Tibial nerve (tissue), 3 donors: Measurements from ENCODE around the gene TSPAN2.

Source experiments
- POLR2A ChIP-seq, 2 donors: fragments of 450-650 bp; IDR thresholded peaks; one replicate each; pipeline ENCODE4 v1.6.1; 2017; ENCODE audit warnings: antibody characterized with exemption in 2 of 2, mild to moderate bottlenecking in 2 of 2, moderate library complexity in 2 of 2
- TF ChIP-seq, protein P1 (sequence below), 5 experiments: fragments of 200-600 bp in 3 of 5; fragments of 450-650 bp in 2 of 5; sonication (generic) in 3 of 5; IDR thresholded peaks; one replicate each; pipeline ENCODE4 v1.5.1; 2016 to 2019; ENCODE audit warnings: antibody characterized with exemption in 5 of 5, mild to moderate bottlenecking in 3 of 5, moderate library complexity in 2 of 5

DNA sequence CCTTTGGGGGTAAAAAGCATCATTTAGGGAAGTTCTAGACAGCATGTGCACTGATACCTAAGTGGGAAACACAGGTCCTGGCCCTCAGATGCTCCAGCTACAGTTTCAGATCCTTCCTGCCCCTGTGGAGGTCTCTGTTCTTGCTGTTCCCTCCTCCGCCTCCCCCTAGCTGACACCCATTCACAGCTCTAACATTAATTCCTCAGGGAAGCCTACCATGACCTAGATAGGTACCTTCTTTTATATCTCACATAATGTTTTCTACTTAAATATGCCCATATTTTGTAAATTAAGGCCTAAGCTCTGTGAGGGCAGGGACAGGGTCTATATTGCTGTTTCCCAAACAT lies 11.3 kb downstream of the TSPAN2 start:
- no peak for TF ChIP-seq POLR2A (IDR thresholded peaks at IDR 0.05)
- TF ChIP-seq, protein P1, sequence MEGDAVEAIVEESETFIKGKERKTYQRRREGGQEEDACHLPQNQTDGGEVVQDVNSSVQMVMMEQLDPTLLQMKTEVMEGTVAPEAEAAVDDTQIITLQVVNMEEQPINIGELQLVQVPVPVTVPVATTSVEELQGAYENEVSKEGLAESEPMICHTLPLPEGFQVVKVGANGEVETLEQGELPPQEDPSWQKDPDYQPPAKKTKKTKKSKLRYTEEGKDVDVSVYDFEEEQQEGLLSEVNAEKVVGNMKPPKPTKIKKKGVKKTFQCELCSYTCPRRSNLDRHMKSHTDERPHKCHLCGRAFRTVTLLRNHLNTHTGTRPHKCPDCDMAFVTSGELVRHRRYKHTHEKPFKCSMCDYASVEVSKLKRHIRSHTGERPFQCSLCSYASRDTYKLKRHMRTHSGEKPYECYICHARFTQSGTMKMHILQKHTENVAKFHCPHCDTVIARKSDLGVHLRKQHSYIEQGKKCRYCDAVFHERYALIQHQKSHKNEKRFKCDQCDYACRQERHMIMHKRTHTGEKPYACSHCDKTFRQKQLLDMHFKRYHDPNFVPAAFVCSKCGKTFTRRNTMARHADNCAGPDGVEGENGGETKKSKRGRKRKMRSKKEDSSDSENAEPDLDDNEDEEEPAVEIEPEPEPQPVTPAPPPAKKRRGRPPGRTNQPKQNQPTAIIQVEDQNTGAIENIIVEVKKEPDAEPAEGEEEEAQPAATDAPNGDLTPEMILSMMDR (IDR thresholded peaks at IDR 0.05) = no peak
